NCI-H2107 (cell line): ENCODE results near the gene ALK.

Experiments
- DNase-seq: peaks from one replicate; lab custom pipeline; 2025; lab: John Stamatoyannopoulos, UW

ALK gene

GRCh38 chr2:29921560-29921915 is at the start of gene ALK:
ALK (minus strand) TSS chr2:29921586; CDS start chr2:29920659, 927 bp downstream.
- no peak for DNase-seq

- no peak for DNase-seq
Observed at GRCh38 chr2:29966266-29966665, 44.9 kb upstream of the ALK start.

GRCh38 chr2:29963972-29964570 is 42.7 kb upstream of the ALK start:
- DNase-seq = no peak

GRCh38 chr2:29962922-29963321 is 41.5 kb upstream of the ALK start:
- no peak for DNase-seq

DNA sequence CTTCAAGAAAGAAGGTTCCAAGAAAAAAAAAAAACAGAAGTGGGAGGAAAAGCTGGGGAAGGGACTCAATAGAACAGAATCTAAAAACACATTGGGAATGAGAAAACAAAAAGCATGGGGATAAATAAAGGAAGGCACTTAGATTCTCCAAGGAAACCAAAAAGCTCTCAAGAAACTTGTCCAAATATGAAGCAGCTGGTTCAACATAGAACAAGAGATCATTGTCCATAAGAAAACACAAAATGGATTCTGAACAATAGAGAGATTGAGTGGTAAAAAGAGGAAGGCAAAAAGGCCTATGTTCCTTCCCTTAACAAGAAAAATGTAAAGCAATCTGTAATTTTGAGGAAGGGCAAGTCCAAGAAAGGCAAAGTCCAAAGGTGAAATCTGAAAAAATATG is 32.9 kb upstream of the ALK start:
- no peak for DNase-seq

GRCh38 chr2:29952973-29953372 is 31.6 kb upstream of the ALK start:
- no peak for DNase-seq

DNA sequence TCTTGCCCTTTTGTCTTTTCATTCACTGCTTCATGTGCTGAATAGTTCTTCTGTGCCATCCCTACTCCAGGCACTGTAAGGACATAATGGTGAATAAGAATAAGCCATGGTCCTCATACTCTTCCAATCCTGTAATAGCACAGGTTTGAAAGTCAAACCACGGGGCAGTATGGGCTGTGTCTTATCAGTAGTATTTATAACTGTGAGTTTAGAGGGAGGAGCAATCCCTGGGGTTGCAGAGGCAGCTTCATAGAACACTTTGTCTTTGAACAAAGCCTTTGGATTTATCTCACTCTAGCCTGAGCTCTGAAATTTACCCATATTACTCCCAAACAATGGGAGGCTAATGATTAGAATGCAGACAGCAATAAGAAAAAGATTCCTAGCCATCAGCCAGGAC is 30.2 kb upstream of the ALK start:
- no peak for DNase-seq

DNA sequence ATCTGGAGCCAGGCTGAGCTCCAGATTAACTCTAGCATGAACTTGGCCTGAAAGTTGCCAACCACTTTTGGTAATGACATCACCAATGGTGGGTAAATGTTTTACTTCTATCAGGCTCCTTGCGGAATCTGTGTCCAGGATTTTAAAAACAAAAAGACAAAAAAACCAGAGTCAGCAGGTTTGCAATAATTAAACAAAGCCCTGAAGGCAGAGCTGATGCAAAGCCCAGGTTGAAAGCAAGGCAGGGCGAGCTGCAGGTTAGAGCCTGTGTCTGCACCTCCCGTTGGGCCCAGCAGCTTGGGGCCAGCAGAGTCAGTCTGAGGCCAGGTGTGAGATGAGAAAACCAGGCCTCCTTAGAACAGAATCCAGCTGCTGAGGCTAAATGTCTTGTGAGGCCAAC is 29.1 kb upstream of the ALK start:
- DNase-seq = no peak

DNA sequence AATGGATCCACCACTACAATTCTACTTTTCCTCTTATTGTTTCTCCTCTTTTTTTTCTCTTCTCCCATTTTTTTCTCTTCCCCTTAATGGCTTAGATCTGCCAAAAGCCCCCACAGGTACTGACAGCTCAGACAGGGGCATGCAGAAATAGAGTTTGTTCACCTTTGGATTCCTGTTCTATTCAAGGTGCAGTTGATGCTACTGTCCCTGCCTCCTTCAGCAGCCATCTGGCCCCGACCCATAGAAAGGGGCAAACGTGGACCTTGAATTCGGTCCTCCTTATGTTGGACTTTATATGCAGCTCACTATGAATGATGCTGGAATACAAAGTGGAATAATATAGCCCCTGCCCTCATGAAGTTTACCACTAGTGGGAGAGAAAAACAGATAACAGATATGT is 27.7 kb upstream of the ALK start:
- no peak for DNase-seq

- DNase-seq = no peak
Observed at GRCh38 chr2:29946505-29946904, 25.1 kb upstream of the ALK start.

DNA sequence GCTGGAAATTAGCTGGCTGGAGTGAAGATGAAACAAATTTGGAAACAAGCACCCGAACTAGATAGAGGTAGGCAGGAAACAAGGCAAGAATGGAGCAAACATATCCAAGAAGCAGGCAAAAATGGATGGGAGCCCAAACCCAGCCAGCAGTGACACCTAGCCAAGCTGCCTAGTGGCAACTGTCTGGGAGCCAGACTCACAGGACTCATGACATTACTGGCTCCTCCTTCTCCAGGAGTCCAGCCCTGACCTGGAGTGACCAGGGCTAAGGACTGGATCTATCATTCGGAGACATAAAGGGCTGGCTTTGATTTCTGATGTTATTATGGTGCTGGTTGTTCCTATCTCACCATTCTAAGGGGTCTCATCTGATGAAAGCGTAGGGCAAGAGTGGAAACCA is 21.3 kb upstream of the ALK start:
- no peak for DNase-seq

GRCh38 chr2:29940706-29941105 is 19.3 kb upstream of the ALK start:
- DNase-seq = no peak

DNA sequence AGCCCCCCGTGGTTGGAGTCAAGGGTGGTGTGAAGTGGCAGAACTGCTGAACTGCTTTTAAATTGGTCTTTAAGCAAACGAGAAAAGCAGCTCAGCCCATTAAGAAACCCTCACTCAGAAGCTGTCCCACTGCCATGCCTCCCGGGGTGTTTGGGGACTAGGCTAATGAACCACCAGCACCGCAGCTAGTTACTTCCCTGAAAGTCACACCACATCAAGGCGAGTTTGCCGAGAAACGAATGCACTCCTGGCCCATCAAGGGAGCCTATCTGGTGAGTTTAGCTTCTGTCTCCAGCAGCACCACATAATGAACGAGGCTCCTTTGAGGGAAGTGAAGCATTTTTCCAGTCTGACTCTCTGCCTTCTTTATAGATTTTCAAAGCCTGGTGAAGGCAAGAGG is 14.6 kb upstream of the ALK start:
- DNase-seq = no peak

DNA sequence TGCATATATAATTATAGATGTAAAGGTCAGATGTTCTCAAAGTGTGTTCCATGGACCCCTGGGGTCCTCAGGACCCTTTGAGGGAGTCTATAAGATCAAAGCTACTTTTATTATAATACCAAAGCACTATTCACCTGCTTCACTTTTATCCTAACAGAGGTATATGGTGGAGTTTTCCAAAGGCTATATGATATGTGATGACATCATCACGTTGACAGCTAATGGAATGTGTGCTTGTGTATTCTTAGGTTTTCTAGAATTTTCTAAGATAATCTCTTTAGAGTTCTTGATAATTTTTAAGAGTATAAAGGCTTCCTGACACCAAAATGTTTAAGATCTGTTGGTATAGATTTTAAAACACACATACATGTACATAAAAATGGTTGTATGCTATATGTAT is 10.4 kb upstream of the ALK start:
- DNase-seq = no peak

DNA sequence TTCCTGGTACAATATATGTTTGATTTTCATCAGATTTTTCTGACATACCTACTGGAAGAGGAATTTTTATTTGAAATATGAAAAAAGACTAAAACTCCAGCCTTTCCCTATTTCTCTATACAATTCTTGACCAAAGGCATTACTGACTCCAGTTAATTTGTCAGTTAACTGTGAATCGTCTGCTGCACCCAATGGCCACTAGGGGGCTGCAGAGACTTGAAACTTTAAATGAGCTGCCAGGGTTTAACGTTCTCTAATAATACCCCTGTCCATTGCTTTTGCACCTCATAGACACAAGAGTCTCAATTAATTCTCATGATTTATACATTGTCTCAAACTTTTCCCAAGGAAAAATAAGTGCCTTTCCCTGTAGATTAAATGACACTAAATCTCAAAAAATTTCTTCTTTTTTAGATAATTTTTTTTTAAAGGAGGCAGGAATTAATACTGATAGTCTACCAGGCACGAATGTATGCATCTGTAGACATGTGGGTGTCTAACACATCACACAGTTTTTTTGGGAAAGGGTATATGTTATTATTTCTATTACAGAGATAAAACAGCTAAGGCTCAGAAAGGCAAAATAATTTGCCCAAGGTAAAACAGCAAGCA is 1.8 kb upstream of the ALK start:
- peak; percentile 34 for DNase-seq

GRCh38 chr2:29922605-29923004 is 1.2 kb upstream of the ALK start:
- no peak for DNase-seq

DNA sequence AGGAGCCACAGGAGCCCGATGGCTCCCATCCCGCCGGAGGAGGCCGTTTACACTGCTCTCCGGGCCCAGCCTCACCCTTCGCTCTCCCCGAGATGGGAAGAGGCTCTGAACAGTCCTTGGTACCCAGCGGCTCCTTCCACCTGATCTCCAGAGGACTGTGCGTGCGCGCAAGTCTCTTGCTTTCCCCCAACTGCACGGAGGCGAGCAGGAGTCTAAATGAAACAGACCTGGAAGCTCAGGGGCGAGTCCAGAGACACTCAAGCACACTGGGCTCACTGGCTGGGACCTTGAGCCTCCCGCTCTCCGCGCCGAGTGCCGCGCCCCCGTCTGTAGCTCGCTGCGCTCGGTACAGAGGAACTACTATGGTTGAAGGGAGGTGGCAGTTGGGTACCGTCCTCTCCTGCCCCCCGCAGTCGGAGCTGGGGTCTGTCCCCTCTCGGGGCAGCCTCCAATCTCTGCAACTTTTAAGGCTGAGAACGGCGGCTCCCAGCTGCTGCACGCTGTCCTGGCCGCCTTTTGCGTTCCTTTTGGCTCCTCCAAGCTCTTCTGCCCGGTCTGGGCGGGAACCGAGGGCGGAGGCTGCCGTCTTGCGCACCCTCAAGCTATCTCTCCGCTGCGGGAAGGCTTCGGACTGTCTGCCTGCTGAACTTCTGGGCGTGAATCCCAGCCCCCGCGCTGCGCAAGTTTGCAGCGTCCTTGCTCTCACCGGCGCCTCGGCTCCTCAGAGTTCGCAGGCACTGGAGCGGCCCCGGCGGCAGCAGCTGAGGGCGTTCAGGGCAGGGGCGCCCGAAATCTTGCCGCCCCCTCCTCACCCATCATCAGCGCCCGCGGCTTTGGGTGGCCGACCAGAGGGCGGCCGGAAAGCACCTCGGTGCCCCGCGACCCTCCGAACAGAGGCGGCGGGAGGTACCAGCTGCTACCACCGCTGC is 491 bp downstream of the ALK start:
- DNase-seq = no peak

DNA sequence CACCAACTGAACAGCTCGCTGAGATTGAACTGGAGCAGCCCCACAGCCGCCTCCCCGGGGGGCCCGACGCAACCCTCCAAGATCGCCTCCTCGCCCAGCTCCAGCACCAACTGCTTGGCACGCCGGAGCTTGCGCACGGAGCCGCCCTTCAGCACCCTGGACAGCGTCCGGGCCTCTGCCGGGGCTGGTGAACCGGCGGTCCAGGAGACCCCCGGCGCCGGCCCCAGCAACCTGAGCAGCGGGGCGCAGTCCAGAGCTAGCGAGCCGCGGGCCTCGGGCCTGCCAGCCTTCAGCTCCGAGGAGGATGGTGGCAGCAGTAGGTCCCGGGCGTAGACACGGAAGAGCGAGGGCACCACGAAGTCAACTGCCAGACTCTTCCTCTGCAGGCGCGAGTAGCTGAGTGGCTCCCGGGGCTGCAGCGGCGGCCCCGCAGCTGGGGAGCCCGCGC is 1.2 kb downstream of the ALK start:
- DNase-seq = no peak

DNA sequence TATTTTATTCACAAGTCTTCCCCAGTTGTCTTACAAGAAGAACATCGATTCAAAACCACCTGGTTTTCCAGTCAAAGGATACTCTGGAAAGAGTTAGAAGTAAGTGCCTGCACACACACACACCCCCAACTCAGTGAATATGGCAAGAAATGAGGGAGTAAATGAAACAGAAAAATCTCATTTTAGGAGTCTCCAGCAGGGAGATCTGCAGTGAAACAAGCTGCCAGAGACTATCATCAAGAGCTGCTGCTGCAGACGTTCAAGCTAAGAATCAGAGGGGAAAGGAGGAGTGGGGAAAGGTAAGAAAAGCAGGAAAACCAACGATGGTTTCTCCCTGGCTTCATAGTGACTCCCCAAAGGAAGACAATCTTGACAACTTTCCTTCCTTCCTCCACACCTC is 2.4 kb downstream of the ALK start:
- DNase-seq = no peak

DNA sequence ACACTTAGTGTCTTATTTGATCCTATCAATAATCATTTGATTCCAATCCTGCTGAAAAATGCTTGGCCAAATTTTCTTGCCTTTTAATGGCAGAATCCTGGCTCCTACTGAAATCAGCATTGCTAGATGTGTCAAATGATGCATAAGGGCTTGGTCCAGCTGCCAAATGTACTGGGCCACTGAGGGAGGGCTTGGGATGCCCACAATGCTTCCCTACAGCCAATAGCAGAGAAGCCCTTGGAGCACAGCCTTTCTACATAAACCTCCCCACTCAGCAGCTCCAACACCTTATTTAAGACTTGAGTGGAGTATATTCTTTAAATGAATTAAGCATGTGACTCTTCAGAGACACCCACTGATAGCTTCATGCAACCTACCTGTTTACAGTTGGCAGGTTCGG is 3.6 kb downstream of the ALK start:
- DNase-seq = no peak

- no peak for DNase-seq
Observed at GRCh38 chr2:29916571-29916970, 4.8 kb downstream of the ALK start.

DNA sequence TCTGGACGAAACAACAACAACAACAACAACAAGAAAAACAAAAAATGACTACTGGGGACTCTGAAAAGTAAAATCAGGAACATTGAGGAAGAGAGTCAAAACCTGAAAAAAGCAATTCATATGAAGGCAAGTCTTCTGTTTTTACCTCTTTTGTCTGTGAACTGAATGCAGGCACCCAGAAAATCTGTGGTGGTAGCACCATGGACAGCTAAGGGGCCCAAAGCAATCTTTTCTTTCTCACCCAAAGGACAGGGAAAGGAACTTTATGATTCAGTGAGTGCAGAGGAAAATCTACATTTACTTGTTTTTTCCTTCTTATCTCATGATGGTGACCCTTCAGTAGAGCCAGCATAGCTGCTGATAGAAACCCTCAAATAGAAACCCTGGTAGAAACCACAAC is 10.4 kb downstream of the ALK start:
- no peak for DNase-seq

- DNase-seq = no peak
Observed at GRCh38 chr2:29910465-29910864, 10.9 kb downstream of the ALK start.
